GM19438 (cell line): Measurements from ENCODE around the gene TMBIM6.
"Not testable (repeated sequence)": the region's sequence is repeated elsewhere in the genome, so short reads cannot be mapped to it uniquely, and the experiment has no call there.

Source experiments
- ATAC-seq: cut with Tn5 transposase; IDR thresholded peaks from one replicate; pipeline ENCODE4 v1.9.1; 2021; ENCODE audit warnings: low read depth; ENCODE audit not compliant: unreplicated experiment

Gene TMBIM6

GRCh38 chr12:49740930-49741881 lies at the start of gene TMBIM6:
Gene TMBIM6, plus strand, starts transcription at chr12:49741557. Its CDS starts 10,937 bp downstream, at chr12:49752494.
- ATAC-seq: peak; percentile 93

- no peak for ATAC-seq
Observed at GRCh38 chr12:49692851-49693250, 48.5 kb upstream of the TMBIM6 start.

GRCh38 chr12:49693931-49694444 lies 47.4 kb upstream of the TMBIM6 start:
- ATAC-seq: no peak

- ATAC-seq: no peak
Observed at GRCh38 chr12:49696723-49697122, 44.6 kb upstream of the TMBIM6 start.

GRCh38 chr12:49697808-49698207 lies 43.5 kb upstream of the TMBIM6 start:
- ATAC-seq: no peak

GRCh38 chr12:49698619-49699545 lies 42.5 kb upstream of the TMBIM6 start:
- peak; percentile 83 for ATAC-seq

GRCh38 chr12:49702009-49702408 lies 39.3 kb upstream of the TMBIM6 start:
- no peak for ATAC-seq

- no peak for ATAC-seq
Observed at GRCh38 chr12:49702676-49703215, 38.6 kb upstream of the TMBIM6 start.

GRCh38 chr12:49703647-49704137 lies 37.7 kb upstream of the TMBIM6 start:
- ATAC-seq: no peak

GRCh38 chr12:49705479-49706134 lies 35.8 kb upstream of the TMBIM6 start:
- ATAC-seq: no peak

GRCh38 chr12:49706351-49707127 lies 34.8 kb upstream of the TMBIM6 start:
- peak; percentile 6 for ATAC-seq

GRCh38 chr12:49707128-49707811 lies 34.1 kb upstream of the TMBIM6 start, which contains the start of gene FMNL3:
Gene FMNL3, minus strand, starts transcription at chr12:49707405. Its CDS starts 225 bp downstream, at chr12:49707180.
- peak; percentile 78 for ATAC-seq

GRCh38 chr12:49707812-49708147 lies 33.6 kb upstream of the TMBIM6 start:
- no peak for ATAC-seq

GRCh38 chr12:49708851-49709250 lies 32.5 kb upstream of the TMBIM6 start:
- ATAC-seq: no peak

GRCh38 chr12:49713952-49714351 lies 27.4 kb upstream of the TMBIM6 start:
- ATAC-seq: not testable (repeated sequence)

- ATAC-seq: no peak
Observed at GRCh38 chr12:49716553-49716952, 24.8 kb upstream of the TMBIM6 start.

- not testable (repeated sequence) for ATAC-seq
Observed at GRCh38 chr12:49717800-49718199, 23.6 kb upstream of the TMBIM6 start.

GRCh38 chr12:49720214-49720613 lies 21.1 kb upstream of the TMBIM6 start:
- ATAC-seq: no peak

GRCh38 chr12:49721355-49721754 lies 20.0 kb upstream of the TMBIM6 start:
- ATAC-seq: not testable (repeated sequence)
